CD4-positive, alpha-beta T cell treated with Interleukin-15 for 4 hours (primary cell): ENCODE measurements around the gene SLC47A1.
"Not testable (repeated sequence)": the region's sequence is repeated elsewhere in the genome, so short reads cannot be mapped to it uniquely, and the experiment has no call there.

ENCODE experiments used
- DNase-seq: peaks from one replicate; pipeline ENCODE4 v3.0.0-alpha.2; 2020; ENCODE audit warnings: low spot score

SLC47A1 gene, protein sequence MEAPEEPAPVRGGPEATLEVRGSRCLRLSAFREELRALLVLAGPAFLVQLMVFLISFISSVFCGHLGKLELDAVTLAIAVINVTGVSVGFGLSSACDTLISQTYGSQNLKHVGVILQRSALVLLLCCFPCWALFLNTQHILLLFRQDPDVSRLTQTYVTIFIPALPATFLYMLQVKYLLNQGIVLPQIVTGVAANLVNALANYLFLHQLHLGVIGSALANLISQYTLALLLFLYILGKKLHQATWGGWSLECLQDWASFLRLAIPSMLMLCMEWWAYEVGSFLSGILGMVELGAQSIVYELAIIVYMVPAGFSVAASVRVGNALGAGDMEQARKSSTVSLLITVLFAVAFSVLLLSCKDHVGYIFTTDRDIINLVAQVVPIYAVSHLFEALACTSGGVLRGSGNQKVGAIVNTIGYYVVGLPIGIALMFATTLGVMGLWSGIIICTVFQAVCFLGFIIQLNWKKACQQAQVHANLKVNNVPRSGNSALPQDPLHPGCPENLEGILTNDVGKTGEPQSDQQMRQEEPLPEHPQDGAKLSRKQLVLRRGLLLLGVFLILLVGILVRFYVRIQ

DNA sequence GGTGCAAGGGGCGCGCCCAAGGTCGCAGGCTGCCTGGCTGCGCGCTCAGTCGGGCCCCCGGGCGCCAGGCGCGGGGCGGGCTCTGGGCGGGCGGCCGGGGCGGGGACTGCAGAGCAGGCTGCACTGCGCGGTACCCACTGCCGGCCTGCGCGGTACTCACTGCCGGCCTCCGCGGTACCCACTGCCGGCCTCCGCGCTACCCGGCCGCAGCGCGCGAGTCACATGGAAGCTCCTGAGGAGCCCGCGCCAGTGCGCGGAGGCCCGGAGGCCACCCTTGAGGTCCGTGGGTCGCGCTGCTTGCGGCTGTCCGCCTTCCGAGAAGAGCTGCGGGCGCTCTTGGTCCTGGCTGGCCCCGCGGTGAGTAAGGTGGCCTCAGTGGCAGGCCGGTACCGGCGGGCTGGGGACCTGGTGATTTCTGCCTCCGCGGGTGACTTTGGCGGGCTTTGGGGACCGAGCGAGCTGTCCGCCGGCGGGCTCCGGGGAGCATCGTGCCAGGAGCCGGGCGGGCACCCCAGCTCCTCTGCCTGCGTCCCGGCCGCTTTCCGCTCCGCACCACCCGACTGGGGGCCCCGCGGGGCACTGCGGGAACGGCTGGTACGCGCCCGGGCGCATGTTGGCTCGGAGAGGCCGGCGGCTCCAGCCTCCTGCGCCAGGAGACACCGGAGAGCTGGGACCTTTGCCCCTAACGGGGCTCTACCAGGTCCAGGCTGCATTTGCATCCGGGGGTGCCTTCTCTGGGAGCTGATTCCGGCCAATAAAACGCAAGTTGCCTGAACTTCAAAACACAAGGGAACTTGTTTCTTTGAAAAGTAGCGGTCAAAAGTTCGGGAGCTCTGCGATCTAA lies at the start of gene SLC47A1:
Gene SLC47A1, plus strand, starts transcription at position 137 of the 844 bp plus-strand sequence. Its CDS starts 86 bp downstream, at position 223.
- no peak for DNase-seq

DNA sequence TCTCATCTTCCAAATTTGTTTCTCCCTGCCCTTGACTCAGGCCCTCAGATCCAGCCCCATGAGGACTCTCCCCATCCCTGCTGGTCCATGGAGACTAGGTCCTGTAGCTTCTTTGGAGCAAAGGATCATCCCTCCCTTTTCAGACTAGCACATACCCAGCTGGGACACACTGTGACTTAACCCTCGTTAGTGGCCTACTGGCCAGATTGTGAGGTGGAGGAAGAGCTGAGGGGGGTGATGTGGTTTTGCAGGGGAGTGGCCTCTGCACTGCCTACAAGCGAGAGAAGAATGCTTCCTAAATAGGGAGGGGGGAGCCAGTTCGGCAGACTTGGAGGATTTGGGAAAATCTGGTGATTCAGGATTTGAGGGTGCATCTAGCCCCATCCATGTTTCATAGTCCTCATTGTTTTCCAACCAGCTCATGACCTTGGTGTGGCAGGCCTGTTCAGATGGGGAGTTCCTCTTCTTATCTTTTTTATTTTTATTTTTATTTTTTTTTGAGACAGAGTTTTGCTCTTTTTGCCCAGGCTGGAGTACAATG lies 47.8 kb upstream of the SLC47A1 start:
- no peak for DNase-seq

DNA sequence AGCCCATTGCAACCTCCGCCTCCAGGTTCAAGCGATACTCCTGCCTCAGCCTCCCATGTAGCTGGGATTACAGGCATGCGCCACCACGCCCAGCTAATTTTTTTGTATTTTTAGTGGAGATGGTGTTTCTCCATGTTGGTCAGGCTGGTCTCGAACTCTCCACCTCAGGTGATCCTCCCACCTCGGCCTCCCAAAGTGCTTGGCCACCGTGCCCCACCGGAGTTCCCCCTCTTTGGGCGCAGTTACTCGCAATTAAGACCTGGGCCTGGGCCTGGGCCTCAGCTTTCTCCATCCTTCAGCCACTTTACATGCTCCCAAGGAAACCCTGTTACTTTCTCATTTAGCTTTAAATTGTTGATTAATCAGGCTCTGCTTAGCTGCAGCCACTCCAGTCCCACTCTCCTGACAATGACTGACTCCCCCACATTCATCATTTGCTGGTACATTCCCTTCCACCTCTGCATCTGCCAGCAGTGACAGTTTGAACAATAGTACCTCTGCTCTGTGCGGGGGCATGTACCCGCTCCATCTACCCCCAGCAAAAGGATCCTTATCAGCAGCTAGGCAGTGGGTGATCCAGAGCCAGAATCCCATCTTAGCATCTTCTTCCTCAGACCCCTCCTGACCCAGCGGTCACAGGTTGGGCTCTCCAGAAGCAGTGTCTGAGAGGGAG lies 47.2 kb upstream of the SLC47A1 start:
- DNase-seq, result no peak

DNA sequence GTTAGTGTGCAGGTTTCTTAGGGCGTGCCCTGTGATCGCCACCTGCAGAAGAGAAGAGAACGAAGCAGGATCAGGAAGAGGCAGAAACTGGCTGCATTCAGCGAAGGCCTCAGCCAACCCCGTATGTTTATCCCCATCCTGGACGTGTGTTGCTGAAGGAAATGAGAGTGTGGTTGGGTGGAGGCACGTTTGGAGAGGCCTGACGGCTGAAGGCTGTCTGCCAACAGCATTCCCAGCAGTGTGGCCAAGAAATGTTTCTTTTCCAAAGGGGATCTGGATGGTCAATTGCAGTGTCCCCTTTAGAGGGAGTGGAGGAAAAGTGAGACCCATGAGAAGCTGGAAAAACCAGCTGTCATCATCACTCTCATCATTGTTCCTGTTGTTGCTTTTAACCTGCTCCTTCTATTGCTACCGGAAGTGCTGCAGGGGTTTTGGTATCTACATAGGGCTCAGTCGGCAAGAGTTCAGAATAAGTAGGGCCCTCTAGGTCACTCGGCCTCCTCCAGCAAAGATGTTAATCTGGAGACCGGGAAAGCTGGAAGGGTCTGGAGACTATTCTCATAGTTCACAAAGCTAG lies 46.5 kb upstream of the SLC47A1 start:
- DNase-seq, result no peak

DNA sequence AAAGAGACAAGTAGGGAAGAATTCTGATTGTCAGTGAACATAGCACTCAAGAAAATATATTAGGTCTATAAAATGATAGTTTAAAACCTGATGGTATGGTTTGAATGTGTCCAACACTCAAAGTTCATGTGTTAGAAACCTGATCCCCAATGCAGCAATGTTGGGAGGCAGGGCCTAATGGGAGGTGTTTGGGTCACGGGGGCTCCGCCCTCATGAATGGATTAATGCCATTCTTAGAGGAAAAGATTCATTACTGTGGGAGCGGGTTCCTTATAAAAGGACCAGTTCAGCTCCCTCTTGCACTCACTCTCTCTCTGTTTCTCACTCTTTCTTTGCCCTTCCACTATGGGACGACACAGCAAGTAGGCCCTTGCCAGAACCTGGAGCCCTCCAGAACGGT lies 41.5 kb upstream of the SLC47A1 start:
- DNase-seq, result no peak

DNA sequence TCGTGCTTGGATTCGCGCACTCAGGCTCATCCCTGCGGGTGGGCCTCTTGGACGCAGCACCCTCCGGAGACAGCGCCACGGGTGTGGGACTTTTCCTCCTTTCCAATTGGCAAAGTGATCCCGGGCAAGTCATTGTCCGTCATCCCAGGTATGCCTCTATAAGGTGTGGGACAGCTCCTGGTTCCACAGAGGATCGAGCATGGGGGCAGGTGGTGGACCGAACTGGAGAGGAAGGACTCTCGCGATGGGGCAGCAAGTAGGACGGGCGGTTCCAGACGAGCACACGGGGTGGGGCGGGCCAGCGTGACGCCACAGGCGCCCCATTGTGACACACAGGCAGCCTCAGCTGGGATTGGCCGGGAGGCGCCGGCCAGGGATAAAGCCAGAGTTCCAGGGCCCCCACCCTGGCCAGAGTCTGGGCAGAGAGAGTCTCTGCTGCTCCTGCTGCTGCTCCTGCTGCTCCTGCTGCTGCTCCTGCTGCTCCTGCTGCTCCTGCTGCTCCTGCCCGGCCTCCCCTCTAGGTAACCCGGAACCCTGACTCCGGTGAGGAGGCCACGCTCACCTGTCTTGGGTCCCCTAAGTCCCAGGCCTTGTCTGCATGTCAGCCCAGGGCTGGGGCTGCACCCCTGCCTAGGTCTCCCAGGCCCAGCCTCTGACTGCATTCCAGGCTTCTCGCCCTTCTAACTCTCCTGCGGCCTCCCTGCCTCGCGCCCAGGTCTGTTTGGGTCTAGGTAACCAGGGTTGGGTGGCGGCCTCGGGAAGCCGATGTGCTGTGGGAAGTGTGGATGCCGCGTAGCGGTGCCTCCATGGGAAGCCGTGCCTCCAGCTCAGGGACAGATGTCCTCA lies 38.5 kb upstream of the SLC47A1 start:
- DNase-seq, result no peak

DNA sequence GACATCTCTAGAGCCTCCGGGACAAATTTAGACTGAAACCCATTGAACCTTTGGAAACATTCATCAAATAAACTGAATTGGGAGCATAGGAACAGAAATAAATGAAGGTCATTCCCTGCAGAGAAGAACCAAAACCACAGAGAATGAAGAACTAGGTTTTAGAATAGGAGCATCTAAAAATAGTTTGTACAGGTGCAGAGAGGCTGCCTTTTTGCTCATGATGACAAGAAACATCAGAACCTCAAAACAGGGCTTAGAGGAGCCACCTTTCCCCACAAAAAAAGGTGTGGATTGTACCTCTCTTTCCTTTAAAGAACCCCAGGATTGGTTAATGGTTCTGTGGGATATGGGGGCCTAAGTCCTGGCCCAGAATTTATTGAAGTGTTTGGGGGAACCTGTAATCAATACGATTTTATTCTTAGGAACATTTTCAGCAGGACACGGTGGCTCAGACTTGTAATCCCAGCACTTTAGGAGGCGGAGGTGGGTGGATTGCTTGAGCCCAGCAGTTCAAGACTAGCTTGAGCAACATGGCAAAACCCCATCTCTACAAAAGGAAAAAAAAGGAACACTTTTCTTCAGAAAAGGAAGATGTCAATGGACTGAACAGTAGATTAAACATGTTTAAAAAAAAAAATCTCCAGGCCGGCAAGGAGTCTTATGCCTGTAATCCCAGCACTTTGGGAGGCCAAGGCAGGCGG lies 37.7 kb upstream of the SLC47A1 start:
- DNase-seq, result no peak

DNA sequence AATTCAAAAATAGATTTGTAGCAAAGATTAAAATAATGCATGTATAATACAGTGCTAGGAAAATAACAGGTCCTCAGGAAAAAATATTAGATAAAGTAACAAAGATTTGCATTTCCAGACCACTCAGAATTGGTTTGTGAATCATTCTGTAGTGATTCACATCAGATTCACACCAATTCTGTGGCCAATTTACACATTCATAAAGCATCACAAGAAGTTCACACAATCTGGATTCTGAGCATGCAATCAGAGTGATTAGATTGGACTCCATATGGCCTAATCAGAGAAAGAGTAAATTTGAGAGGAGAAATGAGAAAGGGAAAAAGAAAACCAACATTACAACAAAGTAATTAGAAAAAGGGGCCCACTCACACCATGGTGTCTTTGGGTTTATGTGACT lies 36.0 kb upstream of the SLC47A1 start:
- DNase-seq, result no peak

DNA sequence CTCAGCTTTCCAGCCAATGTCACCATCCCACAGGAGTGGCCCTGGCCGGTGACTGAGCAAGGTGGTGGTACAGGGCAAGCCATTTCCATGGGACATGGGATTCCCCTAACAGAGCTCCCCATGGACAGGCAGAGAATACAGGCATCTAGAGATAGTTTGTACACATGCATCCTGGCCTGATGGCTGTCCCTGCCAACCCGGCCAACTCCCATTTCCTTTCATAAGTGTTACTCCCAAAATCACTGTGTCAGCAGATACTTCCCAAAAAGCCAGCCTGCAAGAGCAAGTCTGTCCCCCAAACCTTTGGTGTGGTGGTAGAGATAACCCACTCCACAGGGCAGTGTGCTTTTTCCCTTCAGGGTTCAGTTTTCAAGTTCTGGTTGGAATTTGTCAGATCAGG lies 32.4 kb upstream of the SLC47A1 start:
- no peak for DNase-seq

DNA sequence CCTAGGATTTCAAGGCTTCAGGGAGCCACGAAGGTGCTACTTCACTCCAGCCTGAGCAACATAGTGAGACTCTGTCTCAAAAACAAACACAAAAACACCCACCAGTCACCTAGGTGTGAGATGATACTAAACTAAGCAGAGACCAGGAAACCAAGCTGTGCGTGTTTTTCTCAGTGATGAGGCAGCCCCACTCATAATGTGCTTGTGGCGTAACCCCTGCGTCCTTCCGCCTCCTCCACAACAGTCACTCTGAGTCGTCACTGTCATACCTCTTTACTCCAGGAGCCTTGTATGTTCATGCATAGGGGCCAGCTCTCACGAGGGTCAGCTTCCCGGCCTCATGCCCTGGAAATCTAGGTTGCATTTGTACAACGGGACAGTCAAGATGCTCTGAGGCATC lies 31.1 kb upstream of the SLC47A1 start:
- peak; percentile 30 for DNase-seq

DNA sequence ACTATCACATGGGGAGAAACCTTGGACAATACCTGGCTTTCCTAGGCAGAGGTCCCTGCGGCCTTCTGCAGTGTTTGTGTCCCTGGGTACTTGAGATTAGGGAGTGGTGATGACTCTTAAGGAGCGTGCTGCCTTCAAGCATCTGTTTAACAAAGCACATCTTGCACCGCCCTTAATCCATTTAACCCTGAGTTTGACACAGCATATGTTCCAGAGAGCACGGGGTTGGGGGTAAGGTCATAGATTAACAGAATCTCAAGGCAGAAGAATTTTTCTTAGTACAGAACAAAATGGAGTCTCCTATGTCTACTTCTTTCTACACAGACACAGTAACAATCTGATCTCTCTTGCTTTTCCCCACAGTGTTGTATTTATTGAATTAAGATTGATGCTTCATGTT lies 28.1 kb upstream of the SLC47A1 start:
- not testable (repeated sequence) for DNase-seq

DNA sequence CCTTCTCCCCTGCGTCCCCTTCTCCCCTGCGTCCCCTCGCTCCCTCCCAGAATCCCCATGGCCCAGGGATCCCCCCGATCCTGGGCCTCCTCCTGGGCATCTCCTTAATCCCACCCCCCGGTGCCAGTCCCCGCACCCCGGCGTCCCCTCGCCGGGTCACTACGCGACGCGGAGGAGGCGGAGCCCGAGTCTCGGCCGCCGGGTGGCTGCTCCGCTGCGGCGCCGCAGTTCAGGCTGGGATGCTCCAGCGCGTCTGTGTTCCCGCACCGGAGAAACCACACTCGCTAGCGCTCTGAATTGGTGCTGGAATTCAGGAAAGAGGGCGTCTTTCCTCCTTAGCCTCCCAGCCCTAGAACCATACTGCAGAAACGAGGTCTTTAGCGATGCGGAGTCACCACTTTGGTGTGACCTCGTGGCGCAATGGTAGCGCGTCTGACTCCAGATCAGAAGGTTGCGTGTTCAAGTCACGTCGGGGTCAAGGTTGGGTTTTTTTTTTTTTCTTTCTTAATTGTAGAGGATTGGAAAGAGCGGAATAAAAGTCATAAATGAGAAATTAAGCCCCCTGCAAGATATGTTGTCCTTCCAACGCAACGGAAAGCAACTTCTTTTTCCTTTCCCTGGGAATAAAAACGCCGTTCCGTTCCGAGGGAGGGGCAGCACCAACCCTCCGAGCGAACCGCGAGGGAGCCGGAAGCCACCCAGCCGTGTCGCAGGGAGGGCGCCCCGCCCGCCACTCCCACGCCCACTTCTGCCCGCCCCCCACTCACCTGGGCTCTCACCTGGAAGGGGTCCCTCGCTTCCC lies 25.7 kb upstream of the SLC47A1 start:
- peak; percentile 86 for DNase-seq

DNA sequence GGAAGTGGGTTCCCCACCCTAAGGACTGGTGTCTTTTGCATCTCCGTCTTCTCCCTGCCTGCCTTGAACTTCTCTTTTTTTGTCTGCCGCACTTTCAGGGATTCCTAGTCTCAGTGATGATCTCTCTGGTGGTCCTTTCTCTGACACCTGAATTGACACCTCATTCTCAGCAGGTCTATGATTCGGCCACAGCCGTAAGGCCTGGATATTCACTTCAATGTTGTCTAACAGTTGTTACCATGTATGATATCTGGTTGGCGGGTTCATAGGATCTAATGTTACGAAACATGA lies 25.1 kb upstream of the SLC47A1 start:
- no peak for DNase-seq

DNA sequence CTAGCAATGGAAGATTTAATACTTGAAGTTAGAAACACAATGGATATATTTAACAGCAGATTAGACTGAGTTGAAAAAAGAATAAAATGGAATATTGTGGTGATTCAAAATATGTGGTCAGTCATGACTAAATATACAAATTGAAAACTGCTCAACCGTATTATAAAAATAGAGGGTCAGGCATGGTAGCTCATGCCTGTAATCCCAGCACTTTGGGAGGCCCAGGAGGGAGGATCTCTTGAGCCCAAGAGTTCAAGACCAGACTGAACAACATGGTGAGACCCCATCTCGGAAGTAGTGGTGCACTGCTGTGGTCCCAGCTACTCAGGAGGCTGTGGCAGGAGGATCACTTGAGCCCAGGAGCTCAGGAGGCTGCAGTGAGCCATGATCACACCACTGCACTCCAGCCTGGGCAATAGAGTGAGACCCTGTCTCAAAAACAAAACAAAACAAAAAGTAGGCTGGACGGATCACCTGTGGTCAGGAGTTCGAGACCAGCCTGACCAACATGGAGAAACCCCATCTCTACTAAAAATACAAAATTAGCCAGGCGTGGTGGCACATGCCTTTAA lies 24.3 kb upstream of the SLC47A1 start:
- not testable (repeated sequence) for DNase-seq

DNA sequence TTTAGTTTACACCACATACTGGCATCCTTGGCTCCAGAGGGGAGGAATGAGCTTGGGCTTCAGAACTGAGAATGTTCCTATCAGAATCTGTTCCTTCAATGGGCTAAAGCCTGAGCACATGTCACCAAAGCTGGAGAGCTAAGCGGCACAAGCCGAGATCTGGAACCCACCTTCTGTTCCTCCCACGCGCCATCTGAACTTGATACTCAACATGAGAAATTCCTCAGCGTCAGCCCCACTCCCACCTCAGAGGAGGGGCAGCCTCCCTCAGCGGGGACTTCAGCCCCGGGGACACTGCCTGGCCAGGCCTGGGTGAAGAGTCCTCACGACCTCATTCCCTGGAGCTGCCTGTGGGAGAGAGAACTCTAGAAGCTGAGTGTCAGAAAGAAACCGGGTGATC lies 22.8 kb upstream of the SLC47A1 start:
- no peak for DNase-seq

DNA sequence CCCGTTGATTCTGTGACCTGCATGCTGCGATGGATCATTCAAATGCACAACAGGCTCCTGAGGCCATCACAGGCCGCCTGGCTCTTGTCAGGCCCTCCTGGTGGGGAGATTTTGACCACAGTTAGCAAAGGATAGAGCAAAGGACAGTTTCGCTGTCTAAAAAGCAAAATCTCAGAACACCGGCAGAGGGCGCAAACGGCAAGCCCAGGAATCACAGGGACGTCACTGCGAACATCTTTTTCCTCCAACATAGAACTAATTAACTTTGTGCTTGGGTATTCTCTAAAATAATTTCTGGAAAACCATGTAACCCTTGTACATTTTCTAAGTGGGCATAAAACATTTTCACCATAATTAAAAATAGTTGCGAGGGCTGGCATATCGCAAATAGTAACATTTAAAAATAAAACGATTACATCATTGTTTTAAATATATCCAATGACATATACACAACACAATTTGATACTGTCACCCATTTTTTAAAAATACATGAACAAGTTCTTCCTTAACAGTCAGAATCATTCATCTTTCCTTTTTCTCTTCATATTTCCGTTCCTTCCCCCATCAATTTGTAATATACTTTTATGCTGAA lies 19.7 kb upstream of the SLC47A1 start:
- peak; percentile 70 for DNase-seq

DNA sequence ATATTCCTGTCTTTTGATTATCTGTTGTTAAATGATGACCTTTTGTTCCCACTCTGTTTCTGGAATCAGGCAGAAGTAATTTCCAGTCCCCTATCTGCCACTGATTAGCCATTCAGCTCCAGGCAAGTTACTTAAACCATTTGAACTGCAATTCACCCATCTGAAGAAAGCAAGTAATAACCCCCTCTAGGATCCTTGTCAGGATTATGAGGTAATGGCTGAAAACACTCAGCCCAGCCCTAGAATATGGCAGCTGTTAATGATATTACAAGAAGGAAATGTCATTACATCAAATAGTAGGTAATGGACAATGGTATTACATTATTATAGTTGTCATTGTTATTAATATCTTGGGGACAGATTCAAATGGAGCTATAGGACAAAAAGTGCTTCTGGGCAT lies 16.0 kb upstream of the SLC47A1 start:
- DNase-seq, result no peak

DNA sequence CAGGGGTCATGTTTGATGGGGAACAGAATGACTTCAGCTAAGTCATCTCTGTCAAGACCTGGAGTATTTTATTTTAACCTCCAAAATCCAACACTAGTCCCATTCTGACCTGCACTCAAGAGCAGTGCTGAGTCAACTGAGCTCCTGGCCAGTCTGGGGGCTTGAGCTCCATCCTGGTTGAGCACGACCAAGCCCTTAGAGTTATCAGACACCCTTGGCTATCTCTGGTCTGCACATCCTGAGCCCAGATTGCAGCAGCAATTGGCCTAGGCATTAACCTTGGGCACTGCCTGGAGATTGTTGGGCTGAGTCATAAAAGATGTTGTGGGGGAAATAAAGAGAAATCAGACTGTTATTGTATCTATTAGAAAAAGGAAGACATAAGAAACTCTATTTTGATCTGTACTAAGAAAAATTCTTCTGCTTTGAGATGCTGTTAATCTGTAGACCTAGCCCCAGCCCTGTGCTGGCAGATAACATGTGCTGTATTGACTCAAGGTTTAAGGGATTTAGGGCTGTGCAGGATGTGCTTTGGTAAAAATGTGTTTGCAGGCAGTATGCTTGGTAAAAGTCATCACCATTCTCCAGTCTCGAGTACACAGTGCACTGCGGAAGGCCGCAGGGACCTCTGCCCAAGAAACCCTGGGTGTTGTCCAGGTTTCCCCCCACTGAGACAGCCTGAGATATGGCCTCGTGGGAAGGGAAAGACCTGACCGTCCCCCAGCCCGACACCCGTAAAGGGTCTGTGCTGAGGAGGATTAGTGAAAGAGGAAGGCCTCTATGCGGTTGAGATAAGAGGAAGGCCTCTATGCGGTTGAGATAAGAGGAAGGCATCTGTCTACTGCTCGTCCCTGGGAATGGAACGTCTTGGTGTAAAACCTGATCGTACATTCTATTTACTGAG lies 14.0 kb upstream of the SLC47A1 start:
- DNase-seq, result not testable (repeated sequence)
